Measurements from ENCODE around the gene USP10.

GRCh38 chr16:84741340-84741830 lies 41.6 kb downstream of the USP10 start:
- TF ChIP-seq CTCF (conservative IDR thresholded peaks at IDR 0.05 in 1 of 2, IDR thresholded peaks at IDR 0.05 in 1 of 2; ENCODE audit: extremely low read depth in 1 of 2, insufficient read depth in 1 of 2, low read depth in 1 of 2, low read length in 2 of 2) (no peak), EZH2 (IDR thresholded peaks at IDR 0.05; ENCODE audit: borderline replicate concordance, low read length) (no peak)

All from mammary epithelial cell (primary cell).